HG03575 (cell line): ENCODE data around the gene KCNE1.

ENCODE experiments used
- ATAC-seq: cut with Tn5 transposase; IDR thresholded peaks from one replicate; pipeline ENCODE4 v1.9.1; 2021; ENCODE audit not compliant: unreplicated experiment, insufficient number of reproducible peaks, low FRiP score; ENCODE audit errors: extremely low read depth

The KCNE1 gene

GRCh38 chr21:34537838-34538237 is 25.8 kb upstream of the KCNE1 start:
- no peak for ATAC-seq

GRCh38 chr21:34536820-34537219 is 24.8 kb upstream of the KCNE1 start:
- ATAC-seq: no peak

GRCh38 chr21:34536311-34536710 is 24.3 kb upstream of the KCNE1 start:
- ATAC-seq: no peak

- no peak for ATAC-seq
Measured at GRCh38 chr21:34535886-34536285, 23.9 kb upstream of the KCNE1 start.

GRCh38 chr21:34534522-34534921 is 22.5 kb upstream of the KCNE1 start:
- ATAC-seq: no peak

GRCh38 chr21:34533938-34534337 is 21.9 kb upstream of the KCNE1 start:
- no peak for ATAC-seq

- ATAC-seq: no peak
Measured at GRCh38 chr21:34531399-34531798, 19.4 kb upstream of the KCNE1 start.

GRCh38 chr21:34530261-34530660 is 18.3 kb upstream of the KCNE1 start:
- no peak for ATAC-seq

- ATAC-seq: no peak
Measured at GRCh38 chr21:34528131-34528561, 16.1 kb upstream of the KCNE1 start.

- ATAC-seq: no peak
Measured at GRCh38 chr21:34526618-34527290, 14.7 kb upstream of the KCNE1 start.

GRCh38 chr21:34526241-34526617 is 14.2 kb upstream of the KCNE1 start:
- ATAC-seq: no peak

GRCh38 chr21:34524646-34525601 is 12.9 kb upstream of the KCNE1 start:
- no peak for ATAC-seq

GRCh38 chr21:34523019-34523555 is 11.1 kb upstream of the KCNE1 start:
- no peak for ATAC-seq

- no peak for ATAC-seq
Measured at GRCh38 chr21:34522284-34522683, 10.3 kb upstream of the KCNE1 start.

- ATAC-seq: no peak
Measured at GRCh38 chr21:34521561-34521960, 9.6 kb upstream of the KCNE1 start.

GRCh38 chr21:34520764-34521508 is 8.9 kb upstream of the KCNE1 start:
- ATAC-seq: no peak

GRCh38 chr21:34520281-34520680 is 8.3 kb upstream of the KCNE1 start:
- no peak for ATAC-seq

GRCh38 chr21:34519694-34520093 is 7.7 kb upstream of the KCNE1 start:
- no peak for ATAC-seq

GRCh38 chr21:34519016-34519415 is 7.0 kb upstream of the KCNE1 start:
- no peak for ATAC-seq
